HepG2 (cell line): Measurements from ENCODE around the gene SLC9A5. TPM values are rescaled to one million over a fixed set of nuclear protein-coding genes. Genes with fewer than 3 reads are reported as not detected.

ENCODE experiments used
- ADNP ChIP-seq: sonication (generic); formaldehyde crosslinking; IDR thresholded peaks from 2 replicates; pipeline ENCODE4 v1.4.0; 2020; ENCODE audit warnings: missing genetic modification reagents
- BRCA1 ChIP-seq: sonication (generic); formaldehyde crosslinking; IDR thresholded peaks from 2 replicates; pipeline ENCODE4 v1.4.0; 2020; ENCODE audit warnings: missing genetic modification reagents
- GFI1 ChIP-seq: sonication (generic); formaldehyde crosslinking; IDR thresholded peaks from 2 replicates; pipeline ENCODE4 v1.5.0; 2020; ENCODE audit warnings: missing genetic modification reagents, mild to moderate bottlenecking, borderline replicate concordance
- HIVEP1 ChIP-seq: sonication (generic); formaldehyde crosslinking; IDR thresholded peaks from 2 replicates; pipeline ENCODE4 v1.4.0; 2020; ENCODE audit warnings: mild to moderate bottlenecking, missing genetic modification reagents
- HNRNPUL1 ChIP-seq: fragments of 200-400 bp; formaldehyde crosslinking; IDR thresholded peaks from 2 replicates; pipeline ENCODE4 v1.6.1; 2017; ENCODE audit warnings: low read depth, mild to moderate bottlenecking, low read length, moderate library complexity
- RXRA ChIP-seq: sonication (generic); formaldehyde crosslinking; IDR thresholded peaks from 2 replicates; pipeline ENCODE4 v1.5.1; 2020; ENCODE audit warnings: missing genetic modification reagents
- STAG1 ChIP-seq: sonication (generic); formaldehyde crosslinking; IDR thresholded peaks from 2 replicates; pipeline ENCODE4 v1.4.0; 2020; ENCODE audit warnings: missing genetic modification reagents
- TEAD3 ChIP-seq: optimal IDR thresholded peaks from 2 replicates; pipeline ENCODE3; 2016; ENCODE audit warnings: borderline replicate concordance
- ZMYM4 ChIP-seq: sonication (generic); formaldehyde crosslinking; IDR thresholded peaks from 2 replicates; pipeline ENCODE4 v1.8.1; 2023; ENCODE audit warnings: mild to moderate bottlenecking, missing genetic modification reagents
- ZNF253 ChIP-seq: sonication (generic); formaldehyde crosslinking; IDR thresholded peaks from 2 replicates; pipeline ENCODE4 v1.8.0; 2022; ENCODE audit warnings: mild to moderate bottlenecking, missing genetic modification reagents, borderline replicate concordance
- ZNF260 ChIP-seq: sonication (generic); formaldehyde crosslinking; IDR thresholded peaks from 2 replicates; pipeline ENCODE4 v1.4.0; 2020; ENCODE audit warnings: missing genetic modification reagents, low read depth, mild to moderate bottlenecking, borderline replicate concordance
- ZNF326 ChIP-seq: sonication (generic); formaldehyde crosslinking; IDR thresholded peaks from 2 replicates; pipeline ENCODE4 v1.4.0; 2020; ENCODE audit warnings: missing genetic modification reagents, borderline replicate concordance
- ZNF337 ChIP-seq: sonication (generic); formaldehyde crosslinking; IDR thresholded peaks from 2 replicates; pipeline ENCODE4 v1.5.1; 2020; ENCODE audit warnings: missing genetic modification reagents, low read depth, mild to moderate bottlenecking, borderline replicate concordance
- ZNF34 ChIP-seq: sonication (generic); formaldehyde crosslinking; IDR thresholded peaks from 2 replicates; pipeline ENCODE4 v1.4.0; 2020; ENCODE audit warnings: mild to moderate bottlenecking, missing genetic modification reagents, borderline replicate concordance
- ZNF383 ChIP-seq: sonication (generic); formaldehyde crosslinking; IDR thresholded peaks from 2 replicates; pipeline ENCODE4 v1.4.0; 2020; ENCODE audit warnings: missing genetic modification reagents, mild to moderate bottlenecking, borderline replicate concordance
- ZNF607 ChIP-seq: sonication (generic); formaldehyde crosslinking; IDR thresholded peaks from 2 replicates; pipeline ENCODE4 v1.5.1; 2020; ENCODE audit warnings: missing genetic modification reagents, mild to moderate bottlenecking, borderline replicate concordance
- ZNF772 ChIP-seq: sonication (generic); formaldehyde crosslinking; IDR thresholded peaks from 2 replicates; pipeline ENCODE4 v1.5.0; 2020; ENCODE audit warnings: mild to moderate bottlenecking, missing genetic modification reagents
- ZNF839 ChIP-seq: sonication (generic); formaldehyde crosslinking; IDR thresholded peaks from 2 replicates; pipeline ENCODE4 v1.4.0; 2020; ENCODE audit warnings: missing genetic modification reagents, mild to moderate bottlenecking, borderline replicate concordance
- polyA plus RNA-seq, 8 experiments: library from polyadenylated mRNA; depleted of rRNA in 3 of 8; stranded (reverse) in 7 of 8; unstranded in 1 of 8; fragments of >200 nt; fragmentation: Illumina TruSeq in 4 of 8; extraction: Trizol in 4 of 8; gene quantifications; 2 replicates each; pipeline versions ENCODE4 v1.2.1 to v1.2.3, GENCODE V29; 2011 to 2016; ENCODE audit warnings: low read depth in 4 of 8, missing spikeins in 1 of 8, mixed read lengths in 1 of 8; ENCODE audit not compliant: insufficient read depth in 1 of 8
- total RNA-seq, 5 experiments: library from RNA; depleted of rRNA; stranded (reverse); fragments of >200 nt; fragmentation: Illumina TruSeq; extraction: Trizol; gene quantifications; 2 replicates each; pipeline ENCODE4 v1.2.3, GENCODE V29; 2016; ENCODE audit warnings: low read depth in 1 of 5
- TF ChIP-seq, protein P1 (sequence below): sonication (generic); formaldehyde crosslinking; IDR thresholded peaks from 2 replicates; pipeline ENCODE4 v1.8.1; 2022; ENCODE audit warnings: mild to moderate bottlenecking, missing genetic modification reagents
- TF ChIP-seq, protein P2 (sequence below): sonication (generic); formaldehyde crosslinking; IDR thresholded peaks from 2 replicates; pipeline ENCODE4 v1.4.0; 2020; ENCODE audit warnings: missing genetic modification reagents
- TF ChIP-seq, protein P3 (sequence below): sonication (generic); formaldehyde crosslinking; IDR thresholded peaks from 2 replicates; pipeline ENCODE4 v1.4.0; 2020; ENCODE audit warnings: missing genetic modification reagents, mild to moderate bottlenecking, borderline replicate concordance

The SLC9A5 gene
- total and polyA plus RNA-seq, 2 of the 13 experiments (the other 11 are each of a cell fraction or from before 2014, with no cell fraction given), result 0.58 to 1.4 TPM

DNA sequence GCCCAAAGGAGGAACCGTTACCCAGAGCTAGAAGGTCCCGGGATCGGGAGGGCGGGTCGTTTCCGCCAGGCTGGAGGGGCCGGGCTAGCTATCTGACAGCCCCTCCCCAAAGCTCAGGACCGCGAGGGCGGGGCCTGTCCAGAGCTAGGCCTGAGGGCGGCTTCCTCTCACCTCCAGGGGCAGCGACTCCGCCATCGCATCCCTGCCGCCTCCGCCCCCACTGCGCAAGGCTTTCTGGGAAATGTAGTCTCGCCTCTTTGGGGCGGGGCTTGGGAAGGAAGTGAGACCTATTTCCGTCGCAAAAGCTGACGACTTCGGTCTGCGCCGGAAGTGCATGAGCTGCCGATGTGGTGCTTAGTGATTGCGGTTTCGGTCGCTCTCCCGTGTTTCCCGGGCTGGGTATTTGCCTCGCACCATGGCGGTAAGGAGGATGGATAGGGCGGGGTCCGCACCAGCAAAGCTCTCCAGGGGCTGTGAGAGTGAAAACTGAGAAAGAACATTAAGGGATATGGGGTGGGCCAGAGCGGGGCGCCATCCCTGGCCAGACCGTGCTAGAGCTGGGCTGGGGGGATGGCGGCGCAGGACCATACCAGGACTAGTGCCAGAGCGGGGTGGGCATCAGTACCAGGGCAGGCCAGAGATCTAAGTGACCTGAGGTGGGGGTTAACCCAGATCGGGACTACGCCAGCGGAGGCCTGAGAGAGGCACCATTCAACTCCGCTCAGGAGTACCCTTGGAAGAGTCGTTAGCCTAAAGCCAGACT, 21.8 kb upstream of the SLC9A5 start, which contains the start of gene TMEM208 (continued):
- TF ChIP-seq, protein P1, sequence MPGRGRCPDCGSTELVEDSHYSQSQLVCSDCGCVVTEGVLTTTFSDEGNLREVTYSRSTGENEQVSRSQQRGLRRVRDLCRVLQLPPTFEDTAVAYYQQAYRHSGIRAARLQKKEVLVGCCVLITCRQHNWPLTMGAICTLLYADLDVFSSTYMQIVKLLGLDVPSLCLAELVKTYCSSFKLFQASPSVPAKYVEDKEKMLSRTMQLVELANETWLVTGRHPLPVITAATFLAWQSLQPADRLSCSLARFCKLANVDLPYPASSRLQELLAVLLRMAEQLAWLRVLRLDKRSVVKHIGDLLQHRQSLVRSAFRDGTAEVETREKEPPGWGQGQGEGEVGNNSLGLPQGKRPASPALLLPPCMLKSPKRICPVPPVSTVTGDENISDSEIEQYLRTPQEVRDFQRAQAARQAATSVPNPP (CRISPR knock-in tag), result 0 out of 2 replicates have a peak, but pooled peaks have one; percentile 13
- TF ChIP-seq ZNF772 (CRISPR knock-in tag) (peak; percentile 67; the same call in 1 of the 2 replicates), ZNF337 (CRISPR knock-in tag) (no peak), ADNP (CRISPR knock-in tag) (no peak), TEAD3 (peak; percentile 84), BRCA1 (peak; percentile 69; the same call in 1 of the 2 replicates), ZMYM4 (peak; percentile 80), ZNF260 (CRISPR knock-in tag) (no peak), RXRA (CRISPR knock-in tag) (peak; percentile 89), GFI1 (peak; percentile 37; the same call in 1 of the 2 replicates), HNRNPUL1 (no peak), ZNF607 (CRISPR knock-in tag) (peak; percentile 92), ZNF253 (no peak), ZNF839 (CRISPR knock-in tag) (peak; percentile 98; the same call in 1 of the 2 replicates), STAG1 (no peak; the same call in 1 of the 2 replicates), ZNF326 (no peak), ZNF34 (CRISPR knock-in tag) (no peak; the same call in 1 of the 2 replicates), ZNF383 (0 out of 2 replicates have a peak, but pooled peaks have one; percentile 73), HIVEP1 (CRISPR knock-in tag) (peak; percentile 14; the same call in 1 of the 2 replicates)
- TF ChIP-seq, protein P2, sequence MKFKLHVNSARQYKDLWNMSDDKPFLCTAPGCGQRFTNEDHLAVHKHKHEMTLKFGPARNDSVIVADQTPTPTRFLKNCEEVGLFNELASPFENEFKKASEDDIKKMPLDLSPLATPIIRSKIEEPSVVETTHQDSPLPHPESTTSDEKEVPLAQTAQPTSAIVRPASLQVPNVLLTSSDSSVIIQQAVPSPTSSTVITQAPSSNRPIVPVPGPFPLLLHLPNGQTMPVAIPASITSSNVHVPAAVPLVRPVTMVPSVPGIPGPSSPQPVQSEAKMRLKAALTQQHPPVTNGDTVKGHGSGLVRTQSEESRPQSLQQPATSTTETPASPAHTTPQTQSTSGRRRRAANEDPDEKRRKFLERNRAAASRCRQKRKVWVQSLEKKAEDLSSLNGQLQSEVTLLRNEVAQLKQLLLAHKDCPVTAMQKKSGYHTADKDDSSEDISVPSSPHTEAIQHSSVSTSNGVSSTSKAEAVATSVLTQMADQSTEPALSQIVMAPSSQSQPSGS (CRISPR knock-in tag), result peak; percentile 95
- TF ChIP-seq, protein P3, sequence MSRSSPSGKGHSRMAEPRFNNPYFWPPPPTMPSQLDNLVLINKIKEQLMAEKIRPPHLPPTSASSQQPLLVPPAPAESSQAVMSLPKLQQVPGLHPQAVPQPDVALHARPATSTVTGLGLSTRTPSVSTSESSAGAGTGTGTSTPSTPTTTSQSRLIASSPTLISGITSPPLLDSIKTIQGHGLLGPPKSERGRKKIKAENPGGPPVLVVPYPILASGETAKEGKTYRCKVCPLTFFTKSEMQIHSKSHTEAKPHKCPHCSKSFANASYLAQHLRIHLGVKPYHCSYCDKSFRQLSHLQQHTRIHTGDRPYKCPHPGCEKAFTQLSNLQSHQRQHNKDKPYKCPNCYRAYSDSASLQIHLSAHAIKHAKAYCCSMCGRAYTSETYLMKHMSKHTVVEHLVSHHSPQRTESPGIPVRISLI (CRISPR knock-in tag), result peak; percentile 31; the same call in 1 of the 2 replicates
